GM18519 (cell line): Measurements from ENCODE around the gene ATP5F1E.

Source experiments
- ATAC-seq: cut with Tn5 transposase; IDR thresholded peaks from one replicate; pipeline ENCODE4 v1.9.1; 2021; ENCODE audit warnings: mild to moderate bottlenecking, moderate library complexity; ENCODE audit not compliant: unreplicated experiment, low FRiP score

The ATP5F1E gene

DNA sequence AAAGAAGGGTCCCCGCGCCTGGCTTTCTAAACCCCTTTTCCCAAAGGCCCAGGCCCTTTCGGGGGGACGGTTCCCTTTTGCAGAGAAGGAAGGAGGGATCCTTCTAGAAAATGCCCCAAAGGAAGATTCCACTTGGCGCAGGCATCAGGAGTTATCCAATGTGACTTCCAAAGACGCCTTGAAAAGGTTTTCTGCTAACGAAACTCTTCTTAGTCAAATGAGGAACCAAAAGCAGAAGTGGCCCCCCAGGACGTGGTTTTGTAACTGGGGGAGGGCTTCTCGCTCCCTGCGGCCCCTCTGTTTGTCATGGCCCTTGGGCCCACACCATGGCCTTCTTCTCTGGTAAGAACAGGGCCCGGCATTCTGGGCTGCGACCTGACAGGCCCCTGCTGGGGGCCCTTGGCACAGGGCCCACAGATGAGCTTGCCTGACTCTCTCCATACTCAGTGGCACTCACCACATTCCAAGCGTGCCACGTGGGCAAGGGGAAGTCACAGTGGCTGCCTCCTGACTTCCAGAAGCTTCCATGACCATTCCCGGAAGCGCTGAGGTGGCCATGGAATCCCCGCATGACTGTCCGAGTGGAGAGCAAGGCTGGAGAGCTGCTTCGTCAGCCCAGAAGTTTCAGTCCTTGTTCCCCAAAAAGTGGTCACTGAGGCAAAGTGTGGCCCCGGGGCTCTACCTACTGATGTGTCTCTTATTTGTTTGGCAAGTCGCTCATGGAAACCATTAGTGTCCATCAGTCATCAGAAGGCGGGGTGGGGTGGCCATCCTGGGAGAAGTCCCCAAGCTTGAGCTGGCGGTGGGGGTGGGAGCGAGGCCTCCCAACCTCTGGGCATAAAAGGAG, 24.2 kb downstream of the ATP5F1E start:
- no peak for ATAC-seq

DNA sequence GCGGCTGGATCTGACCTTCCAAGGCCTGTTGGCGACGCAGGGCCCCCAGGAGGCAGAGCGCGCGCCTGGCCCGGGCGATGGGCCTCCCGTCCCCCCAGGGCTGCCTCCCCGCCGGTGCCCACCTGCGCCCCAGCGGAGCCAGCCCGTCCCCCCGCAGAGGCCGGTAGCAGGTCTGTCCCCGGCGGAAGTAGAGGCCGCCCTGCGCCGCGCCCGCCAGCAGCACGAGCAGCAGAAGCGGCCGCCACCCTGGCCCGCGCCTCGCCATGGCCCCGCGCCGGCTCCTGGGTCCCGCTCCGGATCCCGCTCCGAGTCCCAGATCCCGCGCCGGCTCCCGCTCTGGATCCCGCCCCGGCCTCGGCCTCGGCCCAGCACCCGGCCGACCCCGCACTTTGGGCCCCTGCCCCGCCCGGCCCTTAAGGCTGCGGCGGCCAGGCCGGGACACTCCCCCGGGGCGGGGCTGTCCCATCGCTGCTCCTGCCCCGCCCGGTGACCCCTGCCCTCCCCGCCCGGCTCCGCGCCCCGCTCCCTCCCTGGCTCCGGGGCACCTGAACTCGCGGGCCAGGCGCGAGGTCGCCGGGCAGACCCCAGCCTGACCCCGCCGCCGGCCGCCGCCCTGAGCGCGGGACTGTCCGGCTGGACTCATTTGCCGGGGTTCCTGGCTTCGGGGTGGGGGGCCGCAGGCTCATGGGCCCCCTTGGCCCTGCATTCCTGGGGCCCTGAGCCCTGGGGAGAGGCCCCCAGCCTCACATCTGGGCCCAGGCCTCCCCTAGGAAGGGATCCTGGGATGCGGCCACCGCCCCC, 25.1 kb downstream of the ATP5F1E start, which contains the start of gene CTSZ:
TSS of gene CTSZ (minus strand) at position 391 of the 801 bp plus-strand sequence. CDS start at position 265, 126 bp downstream.
- ATAC-seq: no peak

DNA sequence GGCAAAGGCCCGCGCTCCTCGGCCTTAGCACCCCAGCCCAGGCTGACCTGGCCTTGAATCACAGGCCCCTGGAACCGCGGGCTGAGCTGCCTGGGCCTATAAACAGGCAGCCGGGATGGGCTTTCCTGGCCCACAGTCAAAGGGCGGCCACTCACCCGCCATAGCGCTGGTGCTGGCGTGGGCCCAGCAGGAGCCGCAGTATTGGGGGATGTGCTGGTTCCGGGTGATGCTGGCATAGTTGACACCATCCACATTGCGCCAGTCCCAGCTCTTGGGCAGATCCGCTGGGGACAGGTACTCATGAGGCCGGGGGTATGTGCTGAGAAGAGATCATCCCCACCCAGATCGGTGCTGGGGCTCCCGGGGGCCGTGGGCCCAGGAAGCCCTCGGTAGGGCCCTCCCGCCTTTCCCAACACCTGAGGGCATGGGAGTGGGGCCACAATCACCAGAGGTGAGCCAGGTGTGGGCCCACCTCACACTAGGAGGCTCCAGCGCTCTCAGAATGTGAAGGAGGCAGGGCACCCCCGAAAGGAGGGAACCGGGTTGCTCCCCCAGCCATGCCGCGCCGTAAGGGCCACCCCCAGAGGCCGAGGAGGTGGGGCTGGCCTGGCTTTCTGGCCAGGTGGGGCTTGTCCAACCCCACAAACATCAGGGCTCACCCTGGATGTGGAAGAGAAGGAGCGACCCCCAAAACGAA, 25.8 kb downstream of the ATP5F1E start:
- ATAC-seq: no peak

DNA sequence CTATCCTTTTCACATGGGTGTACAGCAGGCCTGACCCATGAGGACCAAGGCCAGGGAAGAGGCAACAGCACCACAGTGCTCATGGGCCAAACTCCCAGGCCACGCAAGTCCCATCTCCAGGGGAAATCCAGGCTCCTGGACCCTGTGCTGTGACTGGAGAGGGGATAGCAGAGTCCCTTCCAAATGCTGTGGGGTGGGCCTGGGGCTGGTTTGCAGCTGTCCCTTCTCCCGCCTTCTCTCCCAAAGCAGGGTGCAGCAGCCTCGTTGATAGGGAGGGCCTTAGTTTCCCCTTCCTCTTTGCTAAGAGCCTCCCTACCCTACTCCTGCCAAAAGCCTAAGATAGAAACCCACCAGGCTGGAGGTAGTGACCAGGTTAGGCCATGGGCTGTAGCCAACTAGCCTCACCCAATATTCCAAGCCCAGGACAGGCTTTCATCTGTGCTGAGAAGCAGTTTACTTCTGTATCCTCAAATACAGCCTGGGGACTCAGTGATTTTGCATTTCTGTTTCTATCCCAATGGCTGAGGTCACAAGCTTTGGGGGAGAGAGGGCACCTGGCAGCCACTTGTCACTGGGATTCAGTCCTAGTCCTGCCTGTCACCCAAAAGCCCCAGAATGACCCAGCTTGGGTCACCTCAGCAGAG, 26.5 kb downstream of the ATP5F1E start:
- no peak for ATAC-seq

DNA sequence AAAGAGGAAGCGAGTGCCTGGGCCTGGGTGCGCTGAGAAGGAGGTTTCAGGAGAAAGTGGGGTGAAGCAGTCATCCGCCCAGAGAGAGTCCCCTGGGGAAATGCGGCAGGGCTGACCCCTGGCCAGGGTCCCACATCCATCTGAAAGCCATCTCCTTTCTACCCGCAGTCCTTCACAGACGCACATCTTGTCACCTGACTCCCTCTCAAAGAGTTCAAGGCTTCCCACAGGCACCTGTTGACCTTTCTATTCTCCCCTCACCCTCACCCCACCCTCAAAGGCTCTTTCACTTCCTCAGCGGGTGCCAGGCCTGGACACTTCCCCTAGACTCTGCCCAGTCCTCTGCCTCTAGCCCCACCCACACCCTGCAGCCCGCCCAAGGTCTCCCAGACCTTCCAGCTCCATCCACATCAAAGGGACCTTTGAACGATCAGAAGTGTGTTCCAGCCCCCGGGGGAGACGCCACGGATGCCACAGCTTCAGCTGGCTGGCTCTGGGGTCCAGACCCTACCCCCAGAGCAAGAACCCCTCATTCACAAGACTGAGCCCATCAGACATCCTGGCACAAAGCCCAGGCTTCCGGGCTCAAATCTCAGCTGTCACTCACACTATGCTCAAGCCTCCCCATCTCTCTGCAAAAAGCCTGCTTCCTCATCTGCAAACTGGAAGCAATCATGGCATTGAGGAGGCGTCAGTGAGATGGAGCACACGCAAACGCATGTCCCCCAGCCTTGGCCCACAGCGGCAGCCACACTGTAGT, 27.2 kb downstream of the ATP5F1E start:
- ATAC-seq: peak; percentile 36

DNA sequence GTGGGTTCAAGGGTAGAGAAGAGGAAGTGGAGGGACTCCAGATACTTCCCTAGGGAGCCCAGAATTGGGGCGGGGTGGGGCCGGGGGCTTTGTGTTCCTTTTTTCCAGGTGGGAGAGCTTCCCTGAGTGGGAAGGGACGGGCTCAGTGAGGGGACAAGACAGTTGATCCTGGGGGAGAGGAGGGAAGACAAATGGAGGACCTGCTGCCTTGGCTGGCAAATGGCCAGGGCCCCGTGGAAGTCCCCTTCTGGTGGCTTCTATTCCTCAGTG, 27.7 kb downstream of the ATP5F1E start:
- ATAC-seq: no peak

DNA sequence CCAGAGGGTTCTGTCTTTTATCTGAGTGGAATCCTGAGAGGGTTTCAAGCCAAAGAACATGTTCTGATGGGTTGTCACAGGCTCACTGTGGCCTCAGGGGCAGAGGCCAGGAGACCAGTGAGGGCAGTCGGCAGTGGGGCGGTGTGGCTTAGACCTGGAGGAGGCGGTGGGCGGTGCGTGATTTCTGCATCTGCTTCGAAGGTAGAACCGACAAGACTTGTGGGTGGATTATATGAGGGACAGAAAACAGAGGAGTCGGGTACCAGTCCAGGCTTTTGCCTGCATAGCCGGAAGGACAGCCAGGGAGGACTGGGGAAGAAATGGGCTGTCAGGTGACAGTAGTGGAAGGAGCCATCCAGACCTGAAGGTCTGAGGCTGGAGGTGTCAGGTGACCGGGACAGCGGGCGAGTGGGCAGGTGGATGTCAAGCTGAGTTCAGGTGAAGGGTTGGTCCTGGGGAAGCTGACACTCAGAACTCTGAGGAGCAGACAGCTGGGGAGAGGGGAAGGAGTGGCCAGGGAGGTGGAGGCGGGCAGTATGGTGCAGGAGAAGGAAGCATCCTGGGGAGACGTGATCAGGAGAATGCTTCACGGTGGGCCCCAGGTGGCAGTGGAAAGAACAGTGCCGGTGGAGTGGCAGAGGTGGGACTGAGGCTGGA, 28.2 kb downstream of the ATP5F1E start:
- no peak for ATAC-seq

DNA sequence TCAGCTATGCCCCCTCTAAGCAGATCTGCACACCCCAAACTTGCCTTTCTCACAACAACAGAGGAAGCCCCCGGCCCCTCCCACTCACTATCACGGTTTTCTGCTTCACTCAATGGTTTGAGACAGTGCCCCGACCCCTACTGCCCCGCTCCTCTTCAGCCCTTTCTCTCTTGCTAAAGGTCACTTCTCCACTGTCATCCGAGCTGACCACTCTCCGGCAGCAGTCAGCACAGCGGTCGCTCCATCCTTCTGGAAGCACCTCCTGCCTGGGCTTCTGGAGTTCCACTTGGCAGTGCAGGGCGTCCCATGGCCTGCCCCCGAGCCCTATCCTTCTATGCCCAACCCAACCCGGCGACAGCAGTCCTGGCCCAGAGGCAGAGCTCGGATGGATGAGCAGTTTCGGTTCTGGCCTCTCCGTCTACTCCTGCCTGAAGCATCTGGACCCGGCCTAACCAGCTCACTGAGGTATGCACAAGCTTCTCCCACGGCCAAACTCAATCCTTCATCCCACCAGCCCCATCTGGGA, 29.2 kb downstream of the ATP5F1E start:
- ATAC-seq: no peak

DNA sequence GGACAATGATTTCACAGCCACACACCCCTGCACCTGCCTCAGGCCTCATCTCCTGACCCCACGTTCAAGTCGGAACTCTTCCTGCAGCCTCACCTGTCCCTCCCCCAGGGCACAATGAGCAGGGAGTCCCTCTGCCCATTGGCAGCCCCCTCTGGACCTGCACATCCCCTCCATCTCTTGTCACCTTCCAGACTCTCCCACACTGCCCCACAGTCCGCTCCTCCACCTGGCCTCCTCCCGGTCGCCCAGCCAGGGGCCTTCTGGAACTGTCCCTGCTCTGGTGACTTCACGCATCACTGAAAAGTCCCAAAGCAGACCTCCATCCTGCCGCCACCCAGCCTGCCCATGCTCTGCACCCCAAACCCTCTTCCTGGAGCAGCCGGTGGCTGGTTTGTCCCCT, 29.7 kb downstream of the ATP5F1E start:
- ATAC-seq: no peak

DNA sequence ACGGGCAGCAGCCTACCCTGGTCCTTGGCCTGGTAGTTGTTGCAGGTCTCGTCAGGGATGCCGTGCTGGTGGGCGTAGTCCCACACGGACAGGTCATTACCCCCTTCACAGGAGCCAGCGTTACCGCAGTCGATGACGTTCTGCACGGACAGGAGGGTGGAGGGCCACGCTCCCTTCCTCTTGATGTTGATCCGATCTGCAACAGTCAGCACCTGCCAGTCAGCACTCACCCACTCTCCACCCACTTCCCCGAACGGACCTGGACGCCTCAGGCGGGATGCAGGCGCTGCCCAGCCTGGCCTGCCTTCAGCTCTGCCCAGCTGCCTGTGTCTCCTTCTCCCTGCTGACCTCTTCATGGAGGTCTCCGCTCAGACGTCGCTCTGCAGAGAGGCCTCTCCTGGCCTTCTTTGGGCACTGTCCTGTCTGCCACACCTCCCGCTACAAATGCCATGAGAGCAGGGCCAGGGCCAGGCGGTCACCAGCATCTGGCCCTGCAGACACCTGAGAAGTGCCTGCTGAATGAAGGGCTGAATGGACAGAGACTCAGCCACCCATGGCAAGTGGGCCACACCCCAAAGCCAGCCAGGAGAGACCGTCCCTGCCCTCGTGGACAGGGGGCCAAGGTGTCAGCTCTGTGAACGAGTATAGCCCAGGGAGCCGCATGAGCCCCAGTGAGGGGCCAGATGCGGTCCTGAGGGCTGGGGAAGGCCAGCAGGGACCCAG, 30.5 kb downstream of the ATP5F1E start:
- no peak for ATAC-seq

DNA sequence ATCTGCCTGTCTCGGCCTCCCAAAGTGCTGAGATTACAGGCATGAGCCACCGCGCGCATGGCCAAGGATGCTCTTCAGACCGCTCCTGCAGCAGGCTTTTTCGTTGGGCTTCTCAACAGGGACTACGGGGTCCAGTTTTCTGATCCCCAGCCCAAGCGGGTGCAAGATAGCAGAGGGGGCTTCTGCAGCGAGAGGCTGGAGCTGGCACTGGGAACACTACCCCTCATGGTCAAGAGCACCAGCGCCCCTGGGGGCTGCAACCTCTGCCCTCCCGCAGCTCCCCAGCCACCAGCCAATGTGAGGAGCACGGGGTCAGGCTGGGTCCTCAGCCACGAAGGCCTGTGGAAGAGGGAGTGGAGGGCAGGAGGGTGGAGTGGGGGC, 31.1 kb downstream of the ATP5F1E start:
- ATAC-seq: no peak

DNA sequence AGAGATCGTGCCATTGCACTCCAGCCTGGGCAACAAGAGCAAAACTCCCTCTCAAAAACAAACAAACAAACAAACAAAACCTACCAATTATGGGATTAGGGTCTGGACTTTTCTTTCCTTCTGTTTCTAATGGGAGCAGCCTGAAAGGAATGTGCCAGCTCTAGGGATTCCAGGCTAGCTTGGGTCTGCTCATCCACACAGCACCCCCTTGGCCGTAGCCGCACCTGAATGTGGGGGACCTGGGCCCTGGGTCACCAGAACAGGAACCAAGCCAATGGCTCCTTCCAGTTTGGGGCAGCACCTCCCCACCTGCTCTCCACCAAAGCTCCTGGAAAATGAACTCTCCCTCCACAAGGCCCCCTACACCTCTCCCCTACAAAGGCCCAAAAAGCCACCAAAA, 31.8 kb downstream of the ATP5F1E start:
- no peak for ATAC-seq

DNA sequence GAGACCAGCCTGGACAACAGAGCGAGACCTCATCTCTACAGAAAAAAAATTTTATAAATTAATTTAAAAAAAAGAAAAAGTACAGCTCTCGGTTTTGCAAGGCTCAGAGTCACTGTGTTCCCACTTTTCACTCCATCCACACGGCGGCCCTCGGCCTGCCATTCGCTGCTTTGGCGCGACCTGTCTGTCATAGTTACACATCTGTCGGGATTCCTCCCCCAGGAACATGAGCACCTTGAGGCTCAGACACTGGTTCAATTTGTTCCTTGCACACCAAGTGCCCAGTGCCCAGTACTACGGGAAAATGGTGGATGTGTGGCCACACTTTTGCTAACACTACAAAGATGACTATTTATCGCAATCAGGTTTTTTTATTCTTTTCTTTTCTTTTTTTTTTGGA, 33.5 kb downstream of the ATP5F1E start:
- ATAC-seq: no peak

DNA sequence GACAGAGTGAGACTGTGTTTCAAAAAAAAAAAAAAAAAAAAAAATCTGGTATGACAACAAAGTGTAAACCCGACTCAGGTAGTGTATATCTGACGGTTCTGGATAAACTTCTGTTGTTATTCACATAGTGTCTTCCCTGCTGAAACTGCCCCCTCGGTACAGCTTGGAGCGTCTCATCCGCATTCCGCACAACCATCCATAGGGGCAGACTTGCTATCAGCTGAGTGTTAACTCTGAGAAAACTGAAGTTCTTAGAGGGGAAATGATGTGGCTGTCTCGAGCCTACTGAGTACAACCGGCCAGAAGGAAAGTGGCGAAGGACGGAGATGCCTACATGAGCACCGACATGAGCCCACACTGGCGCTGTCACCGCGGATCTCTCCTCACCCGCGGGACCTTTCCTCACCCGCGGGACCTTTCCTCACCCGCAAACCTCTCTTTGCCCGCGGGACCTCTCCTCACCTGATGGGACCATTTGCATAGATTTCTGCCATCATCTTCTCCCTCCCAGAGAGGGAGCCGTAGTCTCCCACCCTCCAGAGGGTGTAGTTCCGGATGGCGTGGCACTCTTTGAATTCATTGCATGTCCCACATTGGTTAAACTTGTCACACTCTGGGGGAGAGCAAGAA, 34.9 kb downstream of the ATP5F1E start:
- no peak for ATAC-seq

DNA sequence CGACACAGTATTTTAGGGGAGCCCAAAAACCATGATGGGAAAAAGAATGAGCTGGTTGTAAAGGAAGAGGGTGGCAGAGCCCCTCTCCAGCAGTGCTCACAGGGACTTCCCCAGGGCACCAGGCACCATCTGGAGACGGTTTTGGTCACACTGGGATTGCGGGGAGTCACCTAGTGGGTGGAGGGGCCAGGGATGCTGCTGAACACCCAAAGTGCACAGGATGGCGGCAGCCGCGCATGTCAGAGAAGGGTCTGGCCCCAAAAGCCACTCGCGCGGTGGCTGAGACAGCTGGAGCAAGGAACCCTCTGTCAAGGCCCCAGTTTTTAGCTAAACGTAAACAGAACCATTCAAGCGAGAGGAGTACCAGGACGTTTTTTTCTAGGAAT, 35.9 kb downstream of the ATP5F1E start:
- no peak for ATAC-seq

DNA sequence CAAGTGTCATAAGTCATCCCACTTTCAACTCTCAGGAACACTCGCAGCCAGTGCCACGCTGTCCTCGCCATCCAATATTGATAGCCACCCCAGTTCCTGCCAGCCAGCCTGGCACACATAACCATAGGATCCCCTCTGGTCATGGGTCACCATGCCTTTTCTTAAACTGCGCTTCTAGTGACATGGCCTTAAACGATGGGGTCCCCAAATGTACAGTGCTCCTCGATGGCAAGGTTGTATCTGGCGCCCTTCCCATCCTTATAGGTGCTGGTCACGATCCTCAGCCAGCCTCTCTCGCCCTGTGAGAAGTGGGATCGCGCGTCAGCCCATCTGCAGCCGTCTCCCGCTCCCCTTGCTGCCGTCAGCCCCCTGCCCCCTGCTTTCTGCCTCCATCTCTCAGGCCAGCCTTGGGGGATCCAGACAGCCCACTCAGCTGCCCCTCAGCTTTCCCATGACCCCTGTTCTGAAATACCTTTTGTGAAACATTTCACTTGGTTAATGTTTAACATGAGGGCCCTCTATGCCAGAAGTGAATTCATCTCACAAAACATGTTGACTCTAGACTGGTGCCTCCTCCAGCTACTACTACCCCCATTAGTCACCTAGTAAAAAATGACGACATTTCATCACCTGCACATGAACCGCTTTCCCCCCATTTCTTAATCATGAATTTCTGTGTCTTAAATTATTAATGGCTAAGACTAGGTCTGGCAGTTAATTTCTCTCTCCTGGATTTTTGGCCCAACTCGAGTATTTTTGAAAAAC, 36.5 kb downstream of the ATP5F1E start:
- no peak for ATAC-seq

DNA sequence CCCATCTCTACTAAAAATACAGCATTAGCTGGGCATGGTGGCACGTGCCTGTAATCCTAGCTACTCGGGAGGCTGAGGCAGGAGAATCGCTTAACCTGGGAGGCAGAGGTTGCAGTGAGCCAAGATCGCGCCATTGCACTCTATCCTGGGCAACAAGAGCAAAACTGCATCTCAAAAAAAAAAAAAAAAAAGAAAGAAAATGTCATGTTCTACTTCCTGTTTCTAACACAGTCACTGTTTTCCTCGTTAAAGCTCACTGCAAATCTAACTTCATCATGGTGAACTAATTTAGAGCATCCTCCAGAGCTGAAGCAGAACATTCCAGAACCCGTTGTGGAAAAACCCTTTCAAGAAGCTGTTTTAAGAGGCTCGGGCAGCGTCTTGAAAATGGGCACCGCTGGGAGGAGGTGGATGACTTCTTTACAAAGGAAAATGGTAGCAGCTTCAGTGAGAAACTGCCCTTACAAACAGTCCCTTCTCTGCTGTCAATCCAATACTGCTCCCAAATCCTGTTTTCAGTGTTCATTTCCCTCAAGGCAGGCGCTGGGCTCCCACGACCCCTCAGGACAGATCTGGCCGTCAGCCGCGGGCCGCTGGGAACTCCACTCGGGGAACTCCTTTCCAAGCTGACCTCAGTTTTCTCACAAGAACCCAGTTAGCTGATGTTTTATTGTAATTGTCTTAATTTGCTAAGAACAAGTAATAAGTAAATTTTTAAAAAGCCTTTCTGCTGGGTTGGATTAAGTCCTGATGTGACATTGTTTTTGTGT, 37.6 kb downstream of the ATP5F1E start:
- ATAC-seq: no peak
